HEK293T (cell line): ENCODE measurements around the gene TMPRSS7.

Experiments used
- BHLHE40 ChIP-seq: fragments of 450-650 bp; IDR thresholded peaks from 2 replicates; pipeline ENCODE4 v1.6.1; 2016; ENCODE audit warnings: mild to moderate bottlenecking, moderate library complexity, borderline replicate concordance
- CTBP1 ChIP-seq: fragments of 450-650 bp; IDR thresholded peaks from 2 replicates; pipeline ENCODE4 v1.6.1; 2016; ENCODE audit warnings: borderline replicate concordance
- FOXK2 ChIP-seq: fragments of 450-650 bp; IDR thresholded peaks from 2 replicates; pipeline ENCODE4 v1.6.1; 2016; ENCODE audit warnings: mild to moderate bottlenecking
- HDGF ChIP-seq: fragments of 450-650 bp; IDR thresholded peaks from 2 replicates; pipeline ENCODE4 v1.6.1; 2017; ENCODE audit warnings: antibody characterized with exemption, borderline replicate concordance
- LEF1 ChIP-seq: fragments of 450-650 bp; IDR thresholded peaks from 2 replicates; pipeline ENCODE4 v1.6.1; 2017; ENCODE audit warnings: mild to moderate bottlenecking, borderline replicate concordance
- SP1 ChIP-seq: fragments of 450-650 bp; IDR thresholded peaks from 2 replicates; pipeline ENCODE4 v1.6.1; 2017

- TF ChIP-seq SP1 (no peak), HDGF (no peak), FOXK2 (no peak), BHLHE40 (no peak), LEF1 (no peak), CTBP1 (no peak)
Observed at GRCh38 chr3:112126511-112126911, 92.0 kb downstream of the TMPRSS7 start.
